ENCODE results near the gene LOXHD1. TPM values are rescaled to one million over a fixed set of nuclear protein-coding genes. Genes with fewer than 3 reads are reported as not detected.

LOXHD1 gene
- total and polyA plus RNA-seq, 3 donors from 2014 or later: 11.3 to 59.4 (median 29.6) TPM

GRCh38 chr18:46574743-46575115 is 82.3 kb downstream of the LOXHD1 start:
- H3K4me3 ChIP-seq: no peak overlapping the region
- intact Hi-C loops (cut with DNase I; ENCODE audit: low total_unique reads): no loop called here
- H3K9me3 ChIP-seq: no peaks in the 10 kb centered on the region
- no peaks in the 10 kb centered on the region for H3K4me1 ChIP-seq
- DNase-seq: no peak
- H3K27me3 ChIP-seq: no peaks in the 10 kb centered on the region
- no peak overlapping the region for H3K27ac ChIP-seq
- H3K36me3 ChIP-seq (ENCODE audit: low read depth, missing control alignments): no peaks in the 10 kb centered on the region
- TF ChIP-seq POLR2A (IDR thresholded peaks at IDR 0.05) (no peak), CTCF (IDR thresholded peaks at IDR 0.05) (no peak)
- WGBS, 2 donors: 87 to 92% methylated on average over 2 of the region's 2 CpGs

GRCh38 chr18:46574000-46574742 is 82.8 kb downstream of the LOXHD1 start:
- Histone ChIP-seq H3K4me1 (no peaks in the 10 kb centered on the region), H3K27ac (no peak overlapping the region), H3K27me3 (no peaks in the 10 kb centered on the region), H3K4me3 (no peak overlapping the region), H3K36me3 (ENCODE audit: low read depth, missing control alignments) (no peaks in the 10 kb centered on the region), H3K9me3 (no peaks in the 10 kb centered on the region)
- 93% methylated on average over 4 of the region's 4 CpGs for WGBS, 2 donors
- intact Hi-C loops (cut with DNase I; ENCODE audit: low total_unique reads): no loop called here
- TF ChIP-seq POLR2A (IDR thresholded peaks at IDR 0.05) (no peak), CTCF (IDR thresholded peaks at IDR 0.05) (no peak)
- DNase-seq: no peak

- no peak for DNase-seq
These were observed 83.9 kb downstream of the LOXHD1 start for GRCh38 chr18:46573156-46573555.

GRCh38 chr18:46571756-46572155 is 85.3 kb downstream of the LOXHD1 start:
- H3K27ac ChIP-seq: no peak overlapping the region
- H3K27me3 ChIP-seq: no peaks in the 10 kb centered on the region
- DNase-seq: no peak
- no peaks in the 10 kb centered on the region for H3K4me1 ChIP-seq
- H3K36me3 ChIP-seq (ENCODE audit: low read depth, missing control alignments): no peaks in the 10 kb centered on the region
- WGBS, 2 donors: 87 to 93% methylated on average over 6 of the region's 6 CpGs
- no peaks in the 10 kb centered on the region for H3K9me3 ChIP-seq
- H3K4me3 ChIP-seq: no peak overlapping the region
- no peak for TF ChIP-seq CTCF (IDR thresholded peaks at IDR 0.05)
- TF ChIP-seq POLR2A (IDR thresholded peaks at IDR 0.05): no peak
- intact Hi-C loops (cut with DNase I; ENCODE audit: low total_unique reads): no loop called here

More at GRCh38 chr18:46573156-46573555, 83.9 kb downstream of the LOXHD1 start:
- no peak overlapping the region for H3K27ac ChIP-seq
- no peaks in the 10 kb centered on the region for H3K36me3 ChIP-seq (ENCODE audit: low read depth, missing control alignments)
- WGBS, 2 donors: 89 to 90% methylated on average over 7 of the region's 7 CpGs
- no peaks in the 10 kb centered on the region for H3K4me1 ChIP-seq
- H3K27me3 ChIP-seq: no peaks in the 10 kb centered on the region
- intact Hi-C loops (cut with DNase I; ENCODE audit: low total_unique reads): no loop called here
- H3K4me3 ChIP-seq: no peak overlapping the region
- no peaks in the 10 kb centered on the region for H3K9me3 ChIP-seq
- TF ChIP-seq CTCF (IDR thresholded peaks at IDR 0.05) (no peak), POLR2A (IDR thresholded peaks at IDR 0.05) (no peak)

- Histone ChIP-seq H3K9me3 (no peaks in the 10 kb centered on the region), H3K27ac (no peak overlapping the region), H3K4me3 (no peak overlapping the region), H3K27me3 (no peaks in the 10 kb centered on the region), H3K36me3 (ENCODE audit: low read depth, missing control alignments) (no peaks in the 10 kb centered on the region), H3K4me1 (no peaks in the 10 kb centered on the region)
- WGBS, 2 donors: 78 to 83% methylated on average over 6 of the region's 6 CpGs
- intact Hi-C loops (cut with DNase I; ENCODE audit: low total_unique reads): no loop called here
- DNase-seq: no peak
- TF ChIP-seq CTCF (IDR thresholded peaks at IDR 0.05): no peak
- no peak for TF ChIP-seq POLR2A (IDR thresholded peaks at IDR 0.05)
These were observed 86.4 kb downstream of the LOXHD1 start for GRCh38 chr18:46570666-46571065.

All from testis (tissue), 3 donors.